Measurements from ENCODE around the gene SLC25A38. TPM values are rescaled to one million over a fixed set of nuclear protein-coding genes. Genes with fewer than 3 reads are reported as not detected.

The SLC25A38 gene
- total and polyA plus RNA-seq, 11 donors, result 13.6 to 34.8 (median 20.9) TPM

DNA sequence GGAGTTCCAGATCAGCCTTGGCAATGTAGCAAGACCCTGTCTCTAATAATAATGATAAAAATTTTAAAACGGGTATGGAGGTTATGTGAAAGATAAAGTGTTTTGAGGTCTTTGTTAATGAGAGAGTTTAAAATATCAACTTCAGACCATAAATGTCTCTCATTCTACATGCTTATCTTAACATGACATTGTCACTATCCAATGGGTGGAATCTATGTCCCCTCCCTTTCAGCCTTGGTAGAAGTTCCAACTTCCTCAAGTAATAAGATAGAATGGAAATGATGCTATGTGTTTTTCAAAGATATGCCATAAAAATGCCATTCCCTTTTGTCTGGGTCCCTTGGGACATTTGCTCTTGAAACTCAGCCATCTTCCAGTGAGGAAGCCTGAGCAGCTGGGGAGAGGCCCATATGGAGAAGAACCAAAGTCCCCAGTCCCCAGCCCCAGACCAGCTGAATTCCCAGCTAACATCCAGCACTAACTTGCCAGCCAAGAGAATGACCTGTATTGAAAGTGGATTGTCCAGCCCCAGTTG lies 40.3 kb downstream of the SLC25A38 start:
- no peaks in the 10 kb centered on the region for H3K27me3 ChIP-seq
- 61 to 73% (median 65%) methylated on average over 1 of the region's 1 CpG for WGBS, 4 donors
- H3K36me3 ChIP-seq, result no peaks in the 10 kb centered on the region
- DNase-seq (no peak), ATAC-seq (no peak)
- no peaks in the 10 kb centered on the region for H3K9me3 ChIP-seq
- TF ChIP-seq POLR2A (IDR thresholded peaks at IDR 0.05), result no peak
- TF ChIP-seq, protein P1, sequence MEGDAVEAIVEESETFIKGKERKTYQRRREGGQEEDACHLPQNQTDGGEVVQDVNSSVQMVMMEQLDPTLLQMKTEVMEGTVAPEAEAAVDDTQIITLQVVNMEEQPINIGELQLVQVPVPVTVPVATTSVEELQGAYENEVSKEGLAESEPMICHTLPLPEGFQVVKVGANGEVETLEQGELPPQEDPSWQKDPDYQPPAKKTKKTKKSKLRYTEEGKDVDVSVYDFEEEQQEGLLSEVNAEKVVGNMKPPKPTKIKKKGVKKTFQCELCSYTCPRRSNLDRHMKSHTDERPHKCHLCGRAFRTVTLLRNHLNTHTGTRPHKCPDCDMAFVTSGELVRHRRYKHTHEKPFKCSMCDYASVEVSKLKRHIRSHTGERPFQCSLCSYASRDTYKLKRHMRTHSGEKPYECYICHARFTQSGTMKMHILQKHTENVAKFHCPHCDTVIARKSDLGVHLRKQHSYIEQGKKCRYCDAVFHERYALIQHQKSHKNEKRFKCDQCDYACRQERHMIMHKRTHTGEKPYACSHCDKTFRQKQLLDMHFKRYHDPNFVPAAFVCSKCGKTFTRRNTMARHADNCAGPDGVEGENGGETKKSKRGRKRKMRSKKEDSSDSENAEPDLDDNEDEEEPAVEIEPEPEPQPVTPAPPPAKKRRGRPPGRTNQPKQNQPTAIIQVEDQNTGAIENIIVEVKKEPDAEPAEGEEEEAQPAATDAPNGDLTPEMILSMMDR (IDR thresholded peaks at IDR 0.05), result no peak
- intact Hi-C loops (cut with DNase I), result loop anchor here in 2 of 10 donors (5.0 kb wide), 1 partner anchor 74 kb away; no protein-coding TSS in a partner anchor
- no peak overlapping the region for H3K27ac ChIP-seq
- H3K4me3 ChIP-seq, result no peak overlapping the region
- peaks cover 0 to 5% (median 0%) of the 10 kb centered on the region in 12 donors for H3K4me1 ChIP-seq

DNA sequence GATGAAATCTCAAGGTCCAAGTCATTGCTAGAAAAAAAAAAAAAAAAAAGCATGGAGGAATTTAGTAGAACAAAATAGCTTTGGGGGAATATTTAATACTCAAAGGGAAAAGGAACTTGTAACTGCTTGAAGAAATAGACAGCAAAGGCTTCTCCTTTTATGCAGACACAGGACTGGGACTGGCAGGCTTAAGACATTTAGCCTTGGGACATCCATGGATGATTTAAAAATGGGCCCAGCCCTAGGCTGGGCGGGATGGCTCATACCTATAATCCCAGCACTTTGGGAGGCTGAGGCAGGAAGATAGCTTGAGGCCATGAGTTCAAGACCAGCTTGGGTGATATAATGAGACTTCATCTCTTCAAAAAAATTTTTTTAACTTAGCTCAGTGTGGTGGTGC lies 43.1 kb downstream of the SLC25A38 start:
- WGBS, 4 donors, result 47 to 100% (median 75%) methylated on average over 1 of the region's 1 CpG
- no peak for DNase-seq
- no peaks in the 10 kb centered on the region for H3K9me3 ChIP-seq
- no peak for ATAC-seq
- peaks cover 0 to 8% (median 0%) of the 10 kb centered on the region in 12 donors for H3K4me1 ChIP-seq
- H3K4me3 ChIP-seq, result no peak overlapping the region
- intact Hi-C loops (cut with DNase I), result no loop called here
- no peak for TF ChIP-seq POLR2A (IDR thresholded peaks at IDR 0.05)
- TF ChIP-seq, protein P1 (IDR thresholded peaks at IDR 0.05), result no peak
- H3K27me3 ChIP-seq, result no peaks in the 10 kb centered on the region
- no peaks in the 10 kb centered on the region for H3K36me3 ChIP-seq
- H3K27ac ChIP-seq, result no peak overlapping the region

DNA sequence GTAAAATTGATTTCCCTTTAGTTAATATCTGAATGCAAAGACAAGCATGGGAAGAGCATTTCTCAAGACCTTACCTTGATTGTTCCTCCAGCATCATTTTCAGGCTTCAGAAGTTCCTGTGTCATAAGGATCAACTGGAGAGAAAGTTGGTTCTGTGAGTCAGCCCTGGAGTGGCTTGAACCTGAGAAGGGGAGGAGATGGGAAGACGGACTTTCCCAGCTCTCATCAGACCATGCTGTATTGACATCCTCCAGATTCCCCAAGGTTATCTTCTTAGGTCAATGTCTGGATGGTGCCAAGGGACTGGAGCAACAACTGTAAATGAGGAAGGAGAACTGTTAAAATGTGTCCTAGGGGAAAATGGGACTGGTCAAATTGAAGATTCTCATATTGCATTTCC lies 44.3 kb downstream of the SLC25A38 start:
- H3K9me3 ChIP-seq, result no peaks in the 10 kb centered on the region
- no peak for ATAC-seq
- no peak for DNase-seq
- peaks cover 0 to 8% (median 0%) of the 10 kb centered on the region in 12 donors for H3K4me1 ChIP-seq
- TF ChIP-seq, protein P1 (IDR thresholded peaks at IDR 0.05), result no peak
- no peak for TF ChIP-seq POLR2A (IDR thresholded peaks at IDR 0.05)
- H3K27me3 ChIP-seq, result no peaks in the 10 kb centered on the region
- no peaks in the 10 kb centered on the region for H3K36me3 ChIP-seq
- H3K4me3 ChIP-seq, result no peak overlapping the region
- intact Hi-C loops (cut with DNase I), result no loop called here
- 44 to 68% (median 56%) methylated on average over 1 of the region's 1 CpG for WGBS, 4 donors
- H3K27ac ChIP-seq, result no peak overlapping the region

DNA sequence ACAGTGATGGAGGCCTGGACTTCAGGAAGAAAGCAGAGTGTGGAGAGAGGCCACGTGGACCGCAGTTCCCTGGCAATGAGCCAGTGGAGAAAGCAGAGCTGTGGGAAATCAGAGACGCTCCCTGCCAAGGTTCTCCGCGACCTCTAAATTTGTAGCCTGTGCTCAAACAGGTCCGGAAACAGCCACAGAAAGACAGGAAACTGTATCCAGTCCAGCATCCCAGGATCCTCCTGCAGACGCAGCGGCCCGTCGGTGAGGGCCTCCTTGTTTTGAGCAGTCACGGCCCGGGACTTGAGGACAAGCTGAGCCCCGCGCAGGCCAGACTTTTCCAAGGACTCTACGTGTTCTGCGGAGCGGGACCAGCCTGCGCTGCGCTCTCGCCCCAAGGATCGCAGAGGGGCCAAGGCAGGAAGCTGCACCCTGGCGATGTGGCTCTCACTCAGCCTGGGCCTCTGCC lies 45.6 kb downstream of the SLC25A38 start:
- Histone ChIP-seq H3K27ac (peak overlapping the region; percentile 5 to 78 (median 66)), H3K4me3 (peak overlapping the region in 3 of 12 donors; percentile 9 to 25 (median 18)), H3K27me3 (no peaks in the 10 kb centered on the region), H3K36me3 (no peaks in the 10 kb centered on the region), H3K4me1 (peaks cover 0 to 14% (median 7%) of the 10 kb centered on the region in 12 donors), H3K9me3 (no peaks in the 10 kb centered on the region)
- no peak for TF ChIP-seq POLR2A (IDR thresholded peaks at IDR 0.05)
- TF ChIP-seq, protein P1 (IDR thresholded peaks at IDR 0.05), result no peak
- DNase-seq (peak; percentile 56 to 76 (median 64)), ATAC-seq (peak; percentile 59 to 91 (median 80))
- WGBS, 4 donors, result 41 to 65% (median 44%) methylated on average over 17 to 22 of the region's 22 CpGs
- intact Hi-C loops (cut with DNase I), result no loop called here
